GM20000 (cell line): ENCODE measurements around the gene MAP3K5.

Experiments
- DNase-seq: peaks from one replicate; pipeline ENCODE4 v3.0.0; 2012; ENCODE audit warnings: low spot score
- CTCF ChIP-seq: IDR thresholded peaks from 2 replicates; pipeline ENCODE4 v1.5.1; 2012; ENCODE audit warnings: mild to moderate bottlenecking, control low read depth; ENCODE audit errors: extremely low read depth, missing control alignments

The MAP3K5 gene

GRCh38 chr6:136529710-136530109 is 262.6 kb downstream of the MAP3K5 start:
- TF ChIP-seq CTCF, result no peak

GRCh38 chr6:136528477-136528876 is 263.8 kb downstream of the MAP3K5 start:
- no peak for DNase-seq
- no peak for TF ChIP-seq CTCF

More at GRCh38 chr6:136529710-136530109, 262.6 kb downstream of the MAP3K5 start:
- DNase-seq, result no peak

- TF ChIP-seq CTCF, result no peak
- no peak for DNase-seq
Measured at GRCh38 chr6:136527831-136528230, 264.4 kb downstream of the MAP3K5 start.

GRCh38 chr6:136526937-136527336 is 265.3 kb downstream of the MAP3K5 start:
- no peak for TF ChIP-seq CTCF
- no peak for DNase-seq

- no peak for TF ChIP-seq CTCF
Measured at GRCh38 chr6:136526196-136526930, 265.9 kb downstream of the MAP3K5 start.

GRCh38 chr6:136525586-136526195 is 266.6 kb downstream of the MAP3K5 start:
- no peak for TF ChIP-seq CTCF
- DNase-seq, result no peak

More at GRCh38 chr6:136526196-136526930, 265.9 kb downstream of the MAP3K5 start:
- DNase-seq, result peak; percentile 24

- DNase-seq, result no peak
Measured at GRCh38 chr6:136524936-136525413, 267.3 kb downstream of the MAP3K5 start.

More at GRCh38 chr6:136524936-136525413, 267.3 kb downstream of the MAP3K5 start:
- TF ChIP-seq CTCF, result no peak
